Adrenal gland (tissue), 12 donors: ENCODE results near the gene TCTN1. TPM values are rescaled to one million over a fixed set of nuclear protein-coding genes. Genes with fewer than 3 reads are reported as not detected.

ENCODE experiments used
- DNase-seq, 7 donors: peaks; one replicate each; pipeline ENCODE4 v3.0.0-alpha.2; 2019 to 2020
- H3K27ac ChIP-seq, 5 donors: fragments of 200-600 bp; sonication (generic) in 4 of 5; 1 replicate in 3 of 5; 2 replicates in 2 of 5; pipeline versions ENCODE4 v1.5.1 to v1.8.0; 2016 to 2020; ENCODE audit warnings: mild to moderate bottlenecking in 1 of 5
- H3K27me3 ChIP-seq: fragments of 200-600 bp; 2 replicates; pipeline ENCODE4 v1.8.0; 2021
- H3K36me3 ChIP-seq, 2 donors: fragments of 200-600 bp; replicated peaks in 1 of 2; 1 replicate in 1 of 2; 2 replicates in 1 of 2; pipeline versions ENCODE4 v1.5.1 to v1.8.0; 2018 to 2022
- H3K4me1 ChIP-seq, 2 donors: fragments of 200-600 bp; replicated peaks in 1 of 2; 1 replicate in 1 of 2; 2 replicates in 1 of 2; pipeline versions ENCODE4 v1.5.1 to v1.8.0; 2018 to 2021
- H3K4me3 ChIP-seq, 4 donors: fragments of 200-600 bp; sonication (generic) in 3 of 4; one replicate each; pipeline ENCODE4 v1.5.1; 2016 to 2018
- H3K9me3 ChIP-seq, 3 donors: fragments of 200-600 bp; sonication (generic) in 1 of 3; replicated peaks in 1 of 3; 1 replicate in 2 of 3; 2 replicates in 1 of 3; pipeline versions ENCODE4 v1.5.1 to v1.8.0; 2016 to 2021
- CTCF ChIP-seq, 6 experiments: fragments of 450-650 bp in 4 of 6; fragments of 200-600 bp in 2 of 6; sonication (generic) in 1 of 6; IDR thresholded peaks; 1 replicate in 5 of 6; 2 replicates in 1 of 6; pipeline versions ENCODE4 v1.5.1 to v1.8.0; 2016 to 2021; ENCODE audit warnings: antibody characterized with exemption in 6 of 6, mild to moderate bottlenecking in 2 of 6, moderate library complexity in 1 of 6
- POLR2A ChIP-seq, 2 donors: fragments of 450-650 bp; IDR thresholded peaks; one replicate each; pipeline ENCODE4 v1.6.1; 2017; ENCODE audit warnings: antibody characterized with exemption in 2 of 2, mild to moderate bottlenecking in 2 of 2, moderate library complexity in 1 of 2
- WGBS, 4 donors: extraction: QIAGEN DNeasy Blood & Tissue Kit in 2 of 4; methylation state at CpG; one replicate each; pipeline versions ENCODE4 v1.1.5 to v1.1.7; 2013 to 2017; 5-methylcytosine and 5-hydroxymethylcytosine counted together
- intact Hi-C, 2 donors: fragments of 100-400 bp; cut with DNase I; formaldehyde crosslinking; loops; one replicate each; pipeline versions ENCODE4 v1.14.1 to v1.15.0; 2022 to 2023
- polyA plus RNA-seq, 3 donors: library from polyadenylated mRNA; stranded (reverse); fragments of 200-250 nt in 2 of 3; fragments of 350-450 nt in 1 of 3; fragmentation: Illumina TruSeq in 1 of 3; extraction: RNeasy Lipid Tissue Mini Kit (QIAGEN cat#74804) in 1 of 3; gene quantifications; one replicate each; pipeline ENCODE4 v1.2.3, GENCODE V29; 2013 to 2014
- total RNA-seq, 9 donors: library from RNA; depleted of rRNA in 4 of 9; stranded (reverse); fragments of >200 nt in 4 of 9; fragments of 120-200 nt in 1 of 9; fragmentation: NEBNext Ultra II Directional in 1 of 9; extraction: Animal tissue kit (Norgen Biotek cat#: 25700) in 1 of 9; gene quantifications; one replicate each; pipeline versions ENCODE4 v1.1.0 to v1.2.4, GENCODE V29; 2013 to 2023
- donor health status: healthy with polysubstance abuse.
- donor health status: Bipolar disorder and iron deficiency.
- donor health status: DM: yes; HTN: yes; CAD: no.
- donor health status: DM: no; HTN: no; CAD: no.
- donor health status: DM: no; HTN: no; CAD: no.
- donor health status: DM: yes; HTN: yes; CAD: no.

Gene TCTN1
- total and polyA plus RNA-seq, 12 donors, result 37.3 to 174 (median 55.1) TPM

- H3K9me3 ChIP-seq, result no peaks in the 10 kb centered on the region
- TF ChIP-seq POLR2A (IDR thresholded peaks at IDR 0.05), result no peak
- no peak for TF ChIP-seq CTCF (IDR thresholded peaks at IDR 0.05)
- no peak for DNase-seq
- no peak overlapping the region for H3K4me3 ChIP-seq
- no peaks in the 10 kb centered on the region for H3K4me1 ChIP-seq
- intact Hi-C loops, result no loop called here
- H3K27ac ChIP-seq, result no peak overlapping the region
- H3K27me3 ChIP-seq, result no peaks in the 10 kb centered on the region
- 69 to 76% (median 72%) methylated on average over 3 of the region's 3 CpGs for WGBS, 4 donors
- H3K36me3 ChIP-seq, result peaks cover 0 to 5% of the 10 kb centered on the region in 2 donors
These were observed 24.0 kb downstream of the TCTN1 start for GRCh38 chr12:110637869-110638441.

GRCh38 chr12:110638796-110639195 is 24.9 kb downstream of the TCTN1 start:
- H3K4me3 ChIP-seq, result no peak overlapping the region
- no peaks in the 10 kb centered on the region for H3K9me3 ChIP-seq
- intact Hi-C loops, result no loop called here
- TF ChIP-seq CTCF (IDR thresholded peaks at IDR 0.05), result no peak
- TF ChIP-seq POLR2A (IDR thresholded peaks at IDR 0.05), result no peak
- no peak for DNase-seq
- peaks cover 0 to 5% of the 10 kb centered on the region in 2 donors for H3K36me3 ChIP-seq
- no peaks in the 10 kb centered on the region for H3K27me3 ChIP-seq
- no peak overlapping the region for H3K27ac ChIP-seq
- WGBS, 4 donors, result 87 to 94% (median 91%) methylated on average over 5 of the region's 5 CpGs
- H3K4me1 ChIP-seq, result no peaks in the 10 kb centered on the region

GRCh38 chr12:110639336-110640141 is 25.6 kb downstream of the TCTN1 start:
- 83 to 87% (median 86%) methylated on average over 7 of the region's 7 CpGs for WGBS, 4 donors
- Histone ChIP-seq H3K27ac (no peak overlapping the region), H3K4me1 (no peaks in the 10 kb centered on the region), H3K36me3 (peaks cover 0 to 5% of the 10 kb centered on the region in 2 donors), H3K4me3 (no peak overlapping the region), H3K27me3 (no peaks in the 10 kb centered on the region), H3K9me3 (no peaks in the 10 kb centered on the region)
- no peak for TF ChIP-seq CTCF (IDR thresholded peaks at IDR 0.05)
- no peak for TF ChIP-seq POLR2A (IDR thresholded peaks at IDR 0.05)
- DNase-seq, result no peak
- intact Hi-C loops, result no loop called here

GRCh38 chr12:110640275-110641025 is 26.5 kb downstream of the TCTN1 start:
- Histone ChIP-seq H3K36me3 (peaks cover 0 to 7% of the 10 kb centered on the region in 2 donors), H3K27ac (no peak overlapping the region), H3K27me3 (no peaks in the 10 kb centered on the region), H3K4me3 (no peak overlapping the region), H3K9me3 (no peaks in the 10 kb centered on the region), H3K4me1 (no peaks in the 10 kb centered on the region)
- 93 to 97% (median 95%) methylated on average over 15 of the region's 15 CpGs for WGBS, 4 donors
- TF ChIP-seq POLR2A (IDR thresholded peaks at IDR 0.05) (no peak), CTCF (IDR thresholded peaks at IDR 0.05) (no peak)
- intact Hi-C loops, result no loop called here
- DNase-seq, result no peak
